B cell (primary cell): ENCODE measurements around the gene SFTPB. TPM values are rescaled to one million over a fixed set of nuclear protein-coding genes. Genes with fewer than 3 reads are reported as not detected.

Source experiments
- ATAC-seq: fragments of 200-7000 bp; cut with Tn5 transposase; one replicate; pipeline ENCODE4 v1.10.0; 2021; ENCODE audit warnings: low read depth, mild to moderate bottlenecking, moderate number of reproducible peaks, moderate library complexity
- CTCF ChIA-PET: fragments of 350-600 bp; sonication (Branson Sonifier 250); formaldehyde crosslinking; loops from one replicate; lab custom pipeline; 2021; ENCODE audit warnings: antibody characterized with exemption, inconsistent platforms; lab: Charles Lee
- POLR2A ChIA-PET: fragments of 350-600 bp; sonication (Branson Sonifier 250); formaldehyde crosslinking; loops from one replicate; lab custom pipeline; 2021; ENCODE audit warnings: antibody characterized with exemption; lab: Charles Lee
- DNase-seq: peaks from one replicate; pipeline ENCODE4 v3.0.0; 2013
- H2AFZ ChIP-seq: 2 replicates; pipeline ENCODE4 v1.6.1; 2012; ENCODE audit warnings: mild to moderate bottlenecking, low read depth, low read length; ENCODE audit not compliant: insufficient read depth, poor library complexity, severe bottlenecking
- H3K27ac ChIP-seq, 2 donors: 1 replicate in 1 of 2; 2 replicates in 1 of 2; pipeline ENCODE4 v1.5.1; 2012 to 2013; ENCODE audit warnings: low read length in 2 of 2, mild to moderate bottlenecking in 2 of 2, moderate library complexity in 1 of 2
- H3K27me3 ChIP-seq, 4 experiments: fragments of 200-600 bp in 1 of 4; sonication (generic) in 1 of 4; replicated peaks in 1 of 4; 1 replicate in 2 of 4; 2 replicates in 2 of 4; pipeline versions ENCODE4 v1.6.1 to v1.7.0; 2013 to 2016; ENCODE audit warnings: low read length in 3 of 4, mild to moderate bottlenecking in 2 of 4, mixed read lengths in 1 of 4, moderate library complexity in 1 of 4; ENCODE audit not compliant: insufficient read depth in 4 of 4, control insufficient read depth in 3 of 4; ENCODE audit errors: control extremely low read depth in 1 of 4
- H3K36me3 ChIP-seq, 2 experiments: replicated peaks in 1 of 2; 1 replicate in 1 of 2; 2 replicates in 1 of 2; pipeline versions ENCODE4 v1.6.1 to v1.7.1; 2013; ENCODE audit warnings: low read length in 1 of 2; ENCODE audit not compliant: insufficient read depth in 2 of 2, control insufficient read depth in 1 of 2; ENCODE audit errors: control extremely low read depth in 1 of 2, extremely low read depth in 1 of 2
- H3K4me1 ChIP-seq, 2 donors: fragments of 200-600 bp in 1 of 2; sonication (generic) in 1 of 2; 1 replicate in 1 of 2; 2 replicates in 1 of 2; pipeline versions ENCODE4 v1.5.1 to v1.6.1; 2013 to 2017; ENCODE audit warnings: low read length in 2 of 2; ENCODE audit not compliant: control insufficient read depth in 2 of 2, insufficient read depth in 2 of 2
- H3K4me2 ChIP-seq: replicated peaks from 2 replicates; pipeline ENCODE3; 2012; ENCODE audit warnings: mild to moderate bottlenecking, low read depth, low read length; ENCODE audit not compliant: poor library complexity, severe bottlenecking
- H3K4me3 ChIP-seq, 5 experiments: fragments of 200-600 bp in 1 of 5; sonication (generic) in 1 of 5; 1 replicate in 3 of 5; 2 replicates in 2 of 5; pipeline versions ENCODE4 v1.5.1 to v1.7.0; 2011 to 2016; ENCODE audit warnings: low read length in 4 of 5, mild to moderate bottlenecking in 4 of 5, low read depth in 2 of 5, control low read depth in 1 of 5, moderate library complexity in 1 of 5; ENCODE audit not compliant: insufficient read depth in 1 of 5; ENCODE audit errors: control extremely low read depth in 1 of 5, extremely low read depth in 1 of 5
- H3K79me2 ChIP-seq: fragments of 200-600 bp; sonication (generic); one replicate; pipeline ENCODE4 v1.6.0; 2016; ENCODE audit warnings: low read length; ENCODE audit not compliant: control insufficient read depth, insufficient read depth
- H3K9ac ChIP-seq: fragments of 200-600 bp; sonication (generic); 2 replicates; pipeline ENCODE4 v1.6.1; 2017; ENCODE audit warnings: mild to moderate bottlenecking, low read length, moderate library complexity
- H3K9me3 ChIP-seq, 3 donors: one replicate each; pipeline versions ENCODE4 v1.6.1 to v1.7.1; 2013; ENCODE audit warnings: low read length in 2 of 3; ENCODE audit not compliant: control insufficient read depth in 2 of 3, insufficient read depth in 1 of 3; ENCODE audit errors: control extremely low read depth in 1 of 3
- H4K20me1 ChIP-seq: 2 replicates; pipeline ENCODE4 v1.6.0; 2012; ENCODE audit warnings: mild to moderate bottlenecking, low read length; ENCODE audit not compliant: insufficient read depth, control insufficient read depth, poor library complexity, severe bottlenecking
- H3K27ac Mint-ChIP-seq: one replicate; pipeline ENCODE4 v1.8.0; 2021; ENCODE audit warnings: mixed read lengths
- H3K27me3 Mint-ChIP-seq: one replicate; pipeline ENCODE4 v1.8.0; 2021; ENCODE audit warnings: mixed read lengths
- H3K4me1 Mint-ChIP-seq: one replicate; pipeline ENCODE4 v1.8.0; 2021; ENCODE audit warnings: mixed read lengths
- H3K4me3 Mint-ChIP-seq: one replicate; pipeline ENCODE4 v1.8.0; 2021; ENCODE audit warnings: mixed read lengths
- H3K9me3 Mint-ChIP-seq: one replicate; pipeline ENCODE4 v1.8.0; 2022; ENCODE audit warnings: mixed read lengths; ENCODE audit not compliant: insufficient read depth
- CTCF ChIP-seq: fragments of 200-600 bp; IDR thresholded peaks from one replicate; pipeline ENCODE4 v1.8.0; 2022; ENCODE audit warnings: antibody characterized with exemption, mild to moderate bottlenecking
- EZH2 ChIP-seq: IDR thresholded peaks from 2 replicates; pipeline ENCODE4 v1.6.1; 2012; ENCODE audit warnings: borderline replicate concordance, low read depth, mild to moderate bottlenecking, moderate library complexity, low read length; ENCODE audit not compliant: insufficient read depth, poor library complexity, severe bottlenecking
- WGBS: methylation state at CpG from one replicate; pipeline ENCODE4 v1.1.5; 2013; ENCODE audit warnings: missing lambda C conversion rate; ENCODE audit not compliant: insufficient coverage; 5-methylcytosine and 5-hydroxymethylcytosine counted together
- intact Hi-C: fragments of 100-400 bp; cut with micrococcal nuclease; formaldehyde crosslinking; loops from one replicate; pipeline ENCODE4 v1.10.0; 2022
- polyA plus RNA-seq: library from polyadenylated mRNA; depleted of rRNA; stranded (reverse); fragments of >200 nt; gene quantifications from 2 replicates; pipeline ENCODE4 v1.2.3, GENCODE V29; 2012
- total RNA-seq, 2 donors: library from RNA; stranded (reverse); fragments of 120-200 nt in 1 of 2; gene quantifications; 1 replicate in 1 of 2; 2 replicates in 1 of 2; pipeline versions ENCODE4 v1.2.3 to v1.2.4, GENCODE V29; 2013 to 2022

The SFTPB gene
- total and polyA plus RNA-seq, 2 donors (not counting 1 experiment from before 2014, with no cell fraction given), result not detected

GRCh38 chr2:85702800-85703199, 34.8 kb upstream of the SFTPB start:
- no peaks in the 10 kb centered on the region for H3K79me2 ChIP-seq
- H3K4me3 Mint-ChIP-seq, result no peak overlapping the region
- 100% methylated on average over 2 of the region's 4 CpGs for WGBS
- CTCF ChIA-PET, result interaction anchor here (1.5 to 8.8 kb wide), 2 partner anchors 14 to 66 kb away, joined by 3 to 134 read pairs; no protein-coding TSS in a partner anchor
- H4K20me1 ChIP-seq, result no peaks in the 10 kb centered on the region
- H3K36me3 ChIP-seq, result no peaks in the 10 kb centered on the region
- ATAC-seq, result no peak
- peaks cover 39 to 44% of the 10 kb centered on the region in 2 donors for H3K4me1 ChIP-seq
- H3K27ac ChIP-seq, result no peak overlapping the region
- TF ChIP-seq CTCF (no peak), EZH2 (no peak)
- POLR2A ChIA-PET, result no interaction called here
- H3K4me1 Mint-ChIP-seq, result peaks cover 43% of the 10 kb centered on the region
- H3K4me3 ChIP-seq, result no peak overlapping the region
- no peaks in the 10 kb centered on the region for H3K9me3 ChIP-seq
- no peak overlapping the region for H2AFZ ChIP-seq
- H3K27ac Mint-ChIP-seq, result no peak overlapping the region
- H3K27me3 ChIP-seq, result no peaks in the 10 kb centered on the region
- no peak for DNase-seq
- no peaks in the 10 kb centered on the region for H3K27me3 Mint-ChIP-seq
- intact Hi-C loops, result loop anchor here (10.0 kb wide), 1 partner anchor 168 kb away; the partner anchor contains the start of gene MAT2A
- H3K4me2 ChIP-seq, result no peak overlapping the region
- H3K9ac ChIP-seq, result no peak overlapping the region
- H3K9me3 Mint-ChIP-seq, result no peaks in the 10 kb centered on the region

GRCh38 chr2:85702172-85702571, 34.2 kb upstream of the SFTPB start:
- H3K4me1 ChIP-seq, result peaks cover 35 to 40% of the 10 kb centered on the region in 2 donors
- no peaks in the 10 kb centered on the region for H4K20me1 ChIP-seq
- H3K36me3 ChIP-seq, result no peaks in the 10 kb centered on the region
- H3K9ac ChIP-seq, result no peak overlapping the region
- TF ChIP-seq CTCF (no peak), EZH2 (no peak)
- H3K27me3 ChIP-seq, result no peaks in the 10 kb centered on the region
- POLR2A ChIA-PET, result no interaction called here
- intact Hi-C loops, result loop anchor here (10.0 kb wide), 1 partner anchor 167 kb away; the partner anchor contains the start of gene MAT2A
- peaks cover 40% of the 10 kb centered on the region for H3K4me1 Mint-ChIP-seq
- H3K4me3 Mint-ChIP-seq, result no peak overlapping the region
- H3K9me3 Mint-ChIP-seq, result no peaks in the 10 kb centered on the region
- H3K27me3 Mint-ChIP-seq, result no peaks in the 10 kb centered on the region
- H2AFZ ChIP-seq, result no peak overlapping the region
- no peak overlapping the region for H3K4me2 ChIP-seq
- no peaks in the 10 kb centered on the region for H3K9me3 ChIP-seq
- H3K27ac ChIP-seq, result no peak overlapping the region
- ATAC-seq (no peak), DNase-seq (no peak)
- H3K4me3 ChIP-seq, result no peak overlapping the region
- no peaks in the 10 kb centered on the region for H3K79me2 ChIP-seq
- H3K27ac Mint-ChIP-seq, result no peak overlapping the region
- CTCF ChIA-PET, result interaction anchor here (1.2 kb wide), 1 partner anchor 12 kb away, joined by 6 read pairs; no protein-coding TSS in a partner anchor
